GM12892 (cell line): Measurements from ENCODE around the gene TMEM106C.
"Not testable (repeated sequence)": the region's sequence is repeated elsewhere in the genome, so short reads cannot be mapped to it uniquely, and the experiment has no call there.

ENCODE experiments used
- DNase-seq: peaks from one replicate; pipeline ENCODE4 v3.0.0; 2011; ENCODE audit not compliant: insufficient read length
- FAIRE-seq: peaks from 2 replicates; lab custom pipeline; 2011; peaks lifted over from hg19 to GRCh38; lab: Jason Lieb, UNC
- POLR2A ChIP-seq: IDR thresholded peaks from 2 replicates; pipeline ENCODE4 v1.6.1; 2011; ENCODE audit warnings: low read depth, low read length, control low read depth
- POLR2AphosphoS5 ChIP-seq: IDR thresholded peaks from 2 replicates; pipeline ENCODE4 v1.6.1; 2011; ENCODE audit warnings: low read depth, low read length, control low read depth
- TAF1 ChIP-seq: IDR thresholded peaks from 2 replicates; pipeline ENCODE4 v1.6.1; 2011; ENCODE audit warnings: low read depth, mild to moderate bottlenecking, control low read depth, low read length, borderline replicate concordance

TMEM106C gene

DNA sequence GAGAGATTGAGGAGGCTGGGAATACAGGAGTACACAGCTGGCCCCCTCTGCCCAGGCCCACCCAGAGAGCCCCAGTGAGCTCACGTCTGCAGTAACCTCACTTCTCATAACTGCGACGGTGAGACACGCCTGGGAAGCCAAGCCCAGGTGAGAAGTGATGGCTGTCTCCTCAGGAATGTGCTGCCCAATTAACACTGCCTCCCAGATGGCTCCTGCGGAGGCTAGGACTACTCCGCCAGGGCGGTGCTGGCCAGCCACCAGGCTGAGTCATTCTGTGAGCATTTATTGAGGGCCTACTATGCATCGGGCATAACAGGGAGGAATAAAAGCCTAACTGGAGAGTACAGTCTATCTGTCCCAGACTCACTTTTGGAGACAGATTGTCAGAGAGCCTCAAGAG, 9.3 kb upstream of the TMEM106C start:
- TF ChIP-seq POLR2A (no peak), TAF1 (no peak), POLR2AphosphoS5 (no peak)
- DNase-seq (no peak), FAIRE-seq (no peak)

- no peak for TF ChIP-seq TAF1
- TF ChIP-seq POLR2AphosphoS5 = no peak
- no peak for TF ChIP-seq POLR2A
- DNase-seq (no peak), FAIRE-seq (no peak)
Observed at GRCh38 chr12:47954467-47955045, 8.8 kb upstream of the TMEM106C start.

DNA sequence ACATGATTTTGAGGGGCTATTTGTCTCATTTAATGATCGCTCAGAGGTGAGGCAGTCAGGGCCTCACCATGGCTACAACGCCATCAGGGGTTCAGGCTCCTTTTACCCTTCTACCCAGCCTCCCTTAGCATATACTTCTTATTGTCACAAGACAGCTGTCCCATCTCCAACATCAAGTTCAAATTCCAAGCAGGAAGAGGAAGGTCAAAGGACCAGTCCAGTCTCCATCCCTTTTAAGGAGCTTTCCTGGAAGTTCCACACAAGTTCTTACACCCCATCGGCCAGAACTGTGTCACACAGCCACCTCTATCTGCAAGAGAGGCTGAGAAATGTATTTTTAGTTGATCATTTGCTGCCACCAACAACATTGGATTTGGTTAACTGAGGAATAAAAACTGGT, 8.3 kb upstream of the TMEM106C start:
- no peak for FAIRE-seq
- TF ChIP-seq TAF1 = no peak
- no peak for TF ChIP-seq POLR2AphosphoS5
- TF ChIP-seq POLR2A = no peak
- no peak for DNase-seq

GRCh38 chr12:47957671-47958070, 5.7 kb upstream of the TMEM106C start:
- not testable (repeated sequence) for FAIRE-seq

DNA sequence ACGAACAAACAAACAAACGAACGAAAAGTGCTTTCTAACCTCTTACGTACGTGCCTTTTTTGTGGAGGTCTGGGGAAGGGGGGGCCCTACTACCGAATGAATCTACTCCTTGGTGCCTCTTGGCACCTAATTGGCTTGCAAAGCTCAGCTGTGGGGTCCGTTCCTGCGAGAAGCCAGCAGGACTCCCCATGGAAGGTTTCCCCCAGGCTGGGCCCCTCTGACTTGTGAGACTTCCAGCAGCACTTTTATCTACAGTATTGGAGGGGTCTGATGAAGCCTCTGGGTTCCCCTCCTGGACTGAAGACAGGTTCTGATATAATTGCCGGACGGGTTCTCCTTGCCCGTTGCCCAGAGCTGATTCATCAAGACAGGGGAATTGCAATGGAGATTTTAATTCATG, 1.2 kb upstream of the TMEM106C start:
- DNase-seq = no peak
- TF ChIP-seq POLR2A = no peak
- no peak for TF ChIP-seq POLR2AphosphoS5
- TF ChIP-seq TAF1 = no peak
- no peak for FAIRE-seq

More at GRCh38 chr12:47957671-47958070, 5.7 kb upstream of the TMEM106C start:
- not testable (repeated sequence) for DNase-seq

DNA sequence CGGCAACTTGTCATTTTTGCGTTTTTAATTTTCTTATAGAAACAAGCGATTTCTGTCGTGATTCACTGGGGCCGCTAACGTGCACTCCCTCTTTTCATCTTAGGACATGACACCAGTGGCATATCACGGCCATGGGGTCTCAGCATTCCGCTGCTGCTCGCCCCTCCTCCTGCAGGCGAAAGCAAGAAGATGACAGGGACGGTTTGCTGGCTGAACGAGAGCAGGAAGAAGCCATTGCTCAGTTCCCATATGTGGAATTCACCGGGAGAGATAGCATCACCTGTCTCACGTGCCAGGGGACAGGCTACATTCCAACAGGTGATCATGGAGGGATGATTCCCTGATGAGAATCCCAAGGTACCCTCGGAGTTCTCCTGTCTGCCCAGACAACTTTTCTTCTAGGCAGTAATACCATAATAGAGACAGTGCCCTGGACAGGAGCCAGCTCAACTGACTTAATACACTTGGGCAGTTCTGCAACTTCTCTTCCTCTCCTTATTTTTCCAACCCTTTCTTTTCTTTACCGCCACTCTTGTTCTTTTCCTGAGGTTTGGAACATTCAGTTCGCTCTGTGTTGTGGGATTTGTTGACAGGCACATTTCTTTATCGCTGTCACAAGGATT, 821 bp downstream of the TMEM106C start:
- TF ChIP-seq POLR2AphosphoS5 (no peak), POLR2A (no peak), TAF1 (no peak)
- FAIRE-seq = peak; percentile 92
- no peak for DNase-seq

GRCh38 chr12:47965581-47965980, 2.2 kb downstream of the TMEM106C start:
- TF ChIP-seq POLR2A (no peak), TAF1 (no peak), POLR2AphosphoS5 (no peak)
- FAIRE-seq (no peak), DNase-seq (no peak)

DNA sequence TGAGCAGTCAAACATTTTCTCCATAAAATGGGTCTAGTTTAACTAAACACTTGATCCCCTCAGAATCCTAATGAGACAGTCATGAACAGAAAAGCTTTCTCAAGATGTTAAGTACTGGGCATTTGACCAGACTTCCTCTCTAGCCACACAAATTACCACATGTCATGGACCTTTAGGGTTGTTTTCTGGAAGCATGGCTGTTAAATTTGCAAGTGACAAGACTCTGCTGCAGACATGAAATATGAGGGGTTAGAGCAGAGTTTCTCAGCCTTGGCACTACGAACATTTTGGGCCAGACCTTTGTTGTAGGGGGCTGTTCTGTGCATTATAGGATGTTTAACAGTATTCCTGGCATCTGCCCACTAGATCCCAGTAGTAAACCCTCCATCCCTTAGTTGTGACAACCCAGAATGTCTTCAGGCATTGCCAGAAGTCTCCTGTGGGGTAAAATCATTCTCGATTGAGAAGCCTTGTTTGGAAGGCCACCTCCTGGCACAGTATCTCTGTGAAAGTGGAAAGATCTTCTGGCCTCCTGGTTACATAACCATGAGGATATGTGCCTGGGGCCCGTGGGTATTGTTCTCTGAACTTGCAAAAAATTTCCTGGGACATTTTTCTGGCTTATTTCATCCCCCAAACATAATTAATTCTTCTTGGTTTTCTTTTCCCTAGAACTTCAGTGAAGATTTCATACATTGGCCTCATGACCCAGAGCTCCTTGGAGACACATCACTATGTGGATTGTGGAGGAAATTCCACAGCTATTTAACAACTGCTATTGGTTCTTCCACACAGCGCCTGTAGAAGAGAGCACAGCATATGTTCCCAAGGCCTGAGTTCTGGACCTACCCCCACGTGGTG, 4.3 kb downstream of the TMEM106C start:
- no peak for TF ChIP-seq TAF1
- no peak for TF ChIP-seq POLR2AphosphoS5
- TF ChIP-seq POLR2A = no peak
- DNase-seq (no peak), FAIRE-seq (no peak)

DNA sequence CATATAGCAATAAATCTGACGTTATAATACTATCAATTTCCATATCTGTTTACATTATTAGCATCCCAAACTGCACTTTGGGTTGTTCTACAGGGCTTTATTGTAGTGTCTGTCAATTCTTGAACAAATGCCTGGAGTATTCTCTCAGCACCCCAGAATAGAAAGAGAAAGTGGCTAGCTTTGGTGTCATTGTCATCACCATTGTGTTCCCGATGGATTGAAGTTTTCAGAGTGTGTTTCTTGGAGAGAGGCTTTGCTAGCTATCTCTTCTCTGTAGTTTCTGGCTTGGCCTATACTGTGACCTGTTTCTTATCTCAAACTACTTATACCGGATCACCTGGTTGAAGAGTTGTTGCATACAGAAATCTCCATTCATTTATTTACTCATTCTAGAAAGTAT, 6.4 kb downstream of the TMEM106C start:
- FAIRE-seq = no peak
- TF ChIP-seq POLR2A = no peak
- DNase-seq = no peak

GRCh38 chr12:47970843-47971242, 7.4 kb downstream of the TMEM106C start:
- no peak for DNase-seq
- TF ChIP-seq POLR2A = no peak
- TF ChIP-seq TAF1 = no peak
- TF ChIP-seq POLR2AphosphoS5 = no peak
- FAIRE-seq = no peak

DNA sequence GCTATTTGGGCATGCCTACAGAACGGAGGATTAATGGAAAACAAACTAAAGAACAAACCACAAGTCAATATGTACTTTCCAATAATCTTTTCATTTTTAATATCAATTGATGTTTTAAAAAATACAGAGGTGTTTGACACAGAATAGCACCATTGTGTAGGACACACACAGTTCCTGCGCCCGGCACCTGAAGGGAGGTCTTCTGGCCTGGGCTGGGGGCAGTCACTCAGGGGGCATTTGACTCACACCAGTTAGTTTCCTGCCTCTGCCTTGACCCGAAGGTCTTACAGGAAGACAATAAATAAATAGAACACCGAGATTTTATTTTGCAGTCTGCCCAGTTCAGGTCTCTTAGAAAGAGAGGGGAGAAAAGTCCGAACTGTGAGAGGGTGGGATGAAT, 9.5 kb downstream of the TMEM106C start:
- no peak for TF ChIP-seq TAF1
- TF ChIP-seq POLR2AphosphoS5 = no peak
- TF ChIP-seq POLR2A = no peak
- no peak for DNase-seq
- no peak for FAIRE-seq

- DNase-seq (no peak), FAIRE-seq (no peak)
- TF ChIP-seq POLR2AphosphoS5 = no peak
- TF ChIP-seq TAF1 = no peak
- no peak for TF ChIP-seq POLR2A
Observed at GRCh38 chr12:47973870-47974269, 10.5 kb downstream of the TMEM106C start.
